ENCODE measurements around the gene ARHGAP24.

The ARHGAP24 gene

DNA sequence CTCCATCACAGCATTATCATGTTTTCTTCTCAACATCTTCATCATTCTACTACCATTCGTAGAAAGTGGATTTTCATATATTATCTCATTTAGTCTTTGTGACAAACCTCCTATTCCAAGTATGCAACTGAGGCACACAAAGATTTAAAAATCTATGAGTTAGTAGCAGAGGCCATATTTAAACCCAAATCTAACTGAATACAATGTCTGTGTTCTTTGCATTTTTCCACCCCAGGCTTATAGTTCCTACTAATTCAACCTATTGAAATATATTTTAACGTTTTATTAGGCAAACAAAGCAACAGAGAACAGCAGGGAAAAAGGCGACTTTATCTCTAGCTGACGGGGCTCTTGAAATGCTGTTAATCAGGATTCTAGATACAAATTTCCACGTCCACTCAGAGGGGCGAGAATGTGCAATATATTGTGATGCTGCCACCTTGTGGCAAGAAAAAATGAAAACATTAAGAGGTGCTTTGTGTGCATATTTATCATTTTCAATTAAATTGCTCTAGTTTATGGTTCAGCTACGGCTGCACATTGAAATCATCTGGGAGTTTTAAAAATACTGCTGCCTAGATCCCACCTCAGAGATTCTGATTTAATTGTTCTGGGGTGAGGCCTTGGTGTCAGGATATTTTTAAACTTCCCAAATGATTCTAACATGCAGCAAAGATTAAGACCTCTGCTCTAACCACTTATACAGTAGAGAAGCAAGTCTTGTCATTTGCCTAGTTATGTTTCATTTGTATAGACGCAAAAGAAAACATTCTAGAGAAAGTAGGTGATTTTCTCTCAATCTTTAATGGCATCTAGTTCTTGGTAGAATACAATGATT, 569.0 kb downstream of the ARHGAP24 start:
- DNase-seq, result peak; percentile 6

DNA sequence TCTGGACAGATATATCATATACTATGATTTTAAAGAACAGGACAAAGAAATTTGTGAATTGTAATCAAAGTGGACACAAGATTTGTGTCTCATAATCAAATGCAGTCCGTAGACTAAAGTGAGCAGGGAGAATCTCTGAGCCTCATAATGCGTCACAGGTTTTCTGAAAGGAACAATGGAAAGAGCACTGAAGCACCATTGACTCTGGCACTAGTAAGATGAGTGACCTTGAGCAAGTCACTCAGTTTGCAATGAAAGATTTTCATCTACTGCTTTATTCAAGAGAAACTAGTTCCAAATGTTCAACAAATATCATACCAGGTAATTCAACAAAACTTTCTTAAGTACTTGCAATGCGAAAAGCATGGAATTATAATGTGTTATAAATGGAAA, 569.6 kb downstream of the ARHGAP24 start:
- DNase-seq, result no peak

DNA sequence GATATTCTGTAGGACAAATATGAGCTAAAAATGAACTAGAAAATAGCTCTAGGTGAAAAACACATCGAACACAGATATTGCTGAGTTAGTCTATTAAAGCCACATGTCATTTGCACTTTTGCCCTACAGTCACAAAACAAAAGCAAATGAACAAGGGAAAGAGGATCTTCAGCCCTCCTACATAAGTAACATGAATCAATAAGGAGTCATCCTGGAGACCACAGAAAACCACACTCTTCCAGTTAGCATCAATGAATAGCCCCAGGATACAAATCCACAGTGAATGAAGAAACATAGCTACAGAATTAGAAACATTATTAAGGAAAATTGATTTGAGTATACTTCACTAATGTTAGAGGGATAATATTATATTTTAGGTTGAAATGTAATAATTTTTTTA, 573.5 kb downstream of the ARHGAP24 start:
- DNase-seq, result no peak

DNA sequence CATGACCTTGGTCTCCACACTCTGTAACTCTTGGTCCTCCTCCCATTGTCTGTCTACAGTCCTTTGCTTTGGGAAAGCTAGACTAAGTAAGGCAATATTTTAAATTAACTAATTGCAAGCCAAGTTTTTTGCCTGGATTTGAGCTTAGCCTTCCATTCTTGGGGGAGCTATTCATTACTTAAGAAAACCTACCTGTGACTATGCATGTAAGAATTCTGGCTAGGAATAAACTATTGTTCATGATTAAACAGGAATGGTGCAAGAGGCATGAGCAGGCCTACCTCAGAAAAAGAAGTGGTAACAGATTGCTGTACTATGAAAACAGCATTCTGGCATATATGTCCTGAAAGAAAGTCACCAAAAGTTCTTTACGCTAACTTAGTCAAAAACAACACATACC, 575.5 kb downstream of the ARHGAP24 start:
- no peak for DNase-seq

Measured in stimulated activated CD4-positive, alpha-beta T cell treated with anti-CD3 and anti-CD28 coated beads, Interleukin-4, amount 100 ng/mL, for 24 hours (primary cell).